ENCODE measurements around the gene XIRP1.
"Not testable (repeated sequence)": the region's sequence is repeated elsewhere in the genome, so short reads cannot be mapped to it uniquely, and the experiment has no call there.

XIRP1 gene, protein sequence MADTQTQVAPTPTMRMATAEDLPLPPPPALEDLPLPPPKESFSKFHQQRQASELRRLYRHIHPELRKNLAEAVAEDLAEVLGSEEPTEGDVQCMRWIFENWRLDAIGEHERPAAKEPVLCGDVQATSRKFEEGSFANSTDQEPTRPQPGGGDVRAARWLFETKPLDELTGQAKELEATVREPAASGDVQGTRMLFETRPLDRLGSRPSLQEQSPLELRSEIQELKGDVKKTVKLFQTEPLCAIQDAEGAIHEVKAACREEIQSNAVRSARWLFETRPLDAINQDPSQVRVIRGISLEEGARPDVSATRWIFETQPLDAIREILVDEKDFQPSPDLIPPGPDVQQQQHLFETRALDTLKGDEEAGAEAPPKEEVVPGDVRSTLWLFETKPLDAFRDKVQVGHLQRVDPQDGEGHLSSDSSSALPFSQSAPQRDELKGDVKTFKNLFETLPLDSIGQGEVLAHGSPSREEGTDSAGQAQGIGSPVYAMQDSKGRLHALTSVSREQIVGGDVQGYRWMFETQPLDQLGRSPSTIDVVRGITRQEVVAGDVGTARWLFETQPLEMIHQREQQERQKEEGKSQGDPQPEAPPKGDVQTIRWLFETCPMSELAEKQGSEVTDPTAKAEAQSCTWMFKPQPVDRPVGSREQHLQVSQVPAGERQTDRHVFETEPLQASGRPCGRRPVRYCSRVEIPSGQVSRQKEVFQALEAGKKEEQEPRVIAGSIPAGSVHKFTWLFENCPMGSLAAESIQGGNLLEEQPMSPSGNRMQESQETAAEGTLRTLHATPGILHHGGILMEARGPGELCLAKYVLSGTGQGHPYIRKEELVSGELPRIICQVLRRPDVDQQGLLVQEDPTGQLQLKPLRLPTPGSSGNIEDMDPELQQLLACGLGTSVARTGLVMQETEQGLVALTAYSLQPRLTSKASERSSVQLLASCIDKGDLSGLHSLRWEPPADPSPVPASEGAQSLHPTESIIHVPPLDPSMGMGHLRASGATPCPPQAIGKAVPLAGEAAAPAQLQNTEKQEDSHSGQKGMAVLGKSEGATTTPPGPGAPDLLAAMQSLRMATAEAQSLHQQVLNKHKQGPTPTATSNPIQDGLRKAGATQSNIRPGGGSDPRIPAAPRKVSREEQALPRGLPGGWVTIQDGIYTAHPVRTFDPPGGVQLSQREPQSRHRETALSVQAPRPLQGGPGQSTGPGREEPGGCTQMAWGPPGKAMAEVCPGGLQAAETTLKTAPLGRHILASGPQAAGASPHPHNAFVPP (N-terminal part only)

DNA sequence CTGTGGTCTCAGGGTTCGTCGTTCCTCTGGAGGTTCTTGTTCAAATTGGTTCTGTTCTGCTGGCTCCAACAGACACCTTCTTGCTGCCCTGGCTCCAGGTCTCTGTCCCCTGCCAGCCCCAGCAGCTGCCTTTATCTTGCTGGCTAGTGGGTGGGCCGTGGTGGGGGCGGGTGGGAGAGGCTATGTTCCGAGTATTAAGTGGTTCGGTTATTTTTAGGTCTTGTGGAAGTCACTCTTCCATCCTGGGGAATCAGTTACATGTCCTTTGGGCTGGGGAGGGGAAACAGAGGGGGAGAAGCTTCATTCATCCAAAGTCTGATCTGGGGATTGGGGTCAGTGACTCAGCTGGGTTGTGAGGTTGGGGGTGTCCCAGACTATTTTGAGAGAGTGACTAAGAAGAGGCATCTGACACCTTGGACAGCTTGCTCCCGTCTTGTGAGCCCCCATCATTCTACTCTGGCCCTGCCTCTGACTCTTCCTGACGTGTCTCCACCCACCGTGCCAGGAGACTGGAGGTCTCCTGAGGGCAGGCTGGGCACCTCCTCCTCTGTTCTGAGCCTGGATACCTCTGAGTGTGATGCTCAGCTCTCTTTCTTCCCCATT lies at the start of gene XIRP1:
Gene XIRP1 (minus strand): TSS at position 106 of the 603 bp plus-strand sequence. CDS start 3,150 bp downstream, outside the sequence.
- no peak for DNase-seq

DNA sequence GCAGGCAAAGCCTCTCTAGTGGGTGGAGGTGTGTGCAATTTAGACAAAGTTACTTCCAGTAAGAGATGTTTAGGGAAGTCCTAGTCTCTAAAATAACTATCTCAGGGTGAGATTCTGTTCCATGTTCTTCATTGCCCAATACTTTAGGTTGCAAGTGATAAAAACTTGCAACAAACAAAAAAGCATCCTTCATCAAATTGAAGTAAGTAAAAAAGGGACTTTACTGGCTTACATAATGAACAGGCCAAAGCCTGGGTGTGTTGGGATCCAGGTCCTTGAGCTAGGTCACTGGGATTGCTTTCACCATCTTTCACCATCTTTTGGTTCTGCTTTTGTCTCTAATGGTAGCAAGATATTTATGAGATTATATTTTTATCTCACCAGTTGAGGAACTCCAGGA lies 49.2 kb upstream of the XIRP1 start:
- DNase-seq: no peak

DNA sequence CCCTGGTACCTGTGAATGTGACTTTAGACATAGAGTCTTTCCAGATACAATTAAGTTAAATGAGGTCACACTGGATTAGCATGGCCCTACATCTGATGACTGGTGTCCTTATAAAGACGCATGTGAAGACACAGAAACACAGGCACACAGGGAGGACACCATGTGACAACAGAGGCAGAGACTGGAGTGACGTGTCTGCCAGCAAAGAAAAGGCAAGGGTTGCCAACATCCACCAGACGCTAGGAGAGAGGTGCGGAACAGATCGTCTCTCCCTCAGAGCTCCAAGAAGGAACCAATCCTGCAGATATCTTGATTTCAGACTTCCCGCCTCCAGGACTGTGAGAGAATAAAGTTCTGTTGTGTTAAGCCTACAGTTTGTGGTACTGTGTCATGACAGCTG lies 44.6 kb upstream of the XIRP1 start:
- no peak for DNase-seq

DNA sequence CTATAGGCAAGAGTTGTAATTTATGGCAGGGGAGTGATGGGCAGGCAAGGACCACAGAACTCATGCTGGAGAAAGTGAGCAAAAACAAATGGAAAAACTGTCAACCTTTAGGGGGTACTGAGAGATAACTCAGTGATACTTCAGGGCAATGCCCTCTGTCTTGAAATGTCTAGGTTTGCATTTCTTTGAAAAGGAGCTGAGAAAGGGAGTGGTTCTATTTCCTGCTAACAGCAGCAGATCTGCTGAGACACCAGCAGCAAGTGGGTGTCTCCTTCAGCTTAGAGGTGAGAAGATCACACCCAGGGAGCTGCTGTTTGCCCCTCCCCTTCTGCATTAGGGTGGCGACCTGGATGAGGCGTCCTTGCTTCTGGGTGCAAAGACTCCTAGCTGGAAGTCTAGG lies 42.3 kb upstream of the XIRP1 start:
- DNase-seq: peak; percentile 61 to 79

DNA sequence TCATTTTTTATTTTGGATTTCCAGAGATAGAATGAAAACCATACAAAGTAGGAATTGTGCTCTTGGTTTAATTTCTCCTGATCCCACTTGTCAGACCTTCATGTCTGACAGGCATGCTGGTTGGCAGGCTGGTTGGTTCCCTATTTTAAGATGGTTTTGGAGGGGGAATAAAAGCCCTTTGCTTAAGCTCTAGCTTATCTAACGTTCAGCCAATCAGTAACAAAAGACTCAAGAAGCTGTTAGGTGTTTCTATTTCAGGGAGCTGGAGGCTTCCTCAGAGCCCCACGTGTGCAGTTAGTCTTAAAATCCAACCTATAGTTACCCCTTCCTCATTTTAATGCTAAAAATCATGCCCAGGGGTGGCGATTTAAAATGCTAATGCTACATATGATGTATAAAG lies 40.5 kb upstream of the XIRP1 start:
- DNase-seq: no peak

DNA sequence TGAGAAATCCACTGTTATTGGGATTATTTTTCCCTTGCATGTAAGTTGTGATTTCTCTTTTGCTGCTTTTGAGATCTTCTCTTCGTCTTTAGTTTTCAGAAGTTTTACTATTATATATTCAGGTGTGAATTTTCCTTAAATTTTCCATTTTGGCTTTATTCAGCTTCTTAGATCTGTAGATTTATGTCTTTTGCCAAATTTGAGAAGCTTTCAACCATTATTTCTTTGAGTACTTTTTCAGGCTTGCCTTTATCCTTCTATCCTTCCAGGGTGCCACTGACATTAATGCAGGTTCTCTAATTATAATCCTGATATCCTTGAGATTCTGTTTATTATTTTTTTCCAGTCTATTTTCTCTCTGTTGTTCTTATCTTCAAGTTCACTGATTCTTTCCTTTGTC lies 38.1 kb upstream of the XIRP1 start:
- DNase-seq: no peak

DNA sequence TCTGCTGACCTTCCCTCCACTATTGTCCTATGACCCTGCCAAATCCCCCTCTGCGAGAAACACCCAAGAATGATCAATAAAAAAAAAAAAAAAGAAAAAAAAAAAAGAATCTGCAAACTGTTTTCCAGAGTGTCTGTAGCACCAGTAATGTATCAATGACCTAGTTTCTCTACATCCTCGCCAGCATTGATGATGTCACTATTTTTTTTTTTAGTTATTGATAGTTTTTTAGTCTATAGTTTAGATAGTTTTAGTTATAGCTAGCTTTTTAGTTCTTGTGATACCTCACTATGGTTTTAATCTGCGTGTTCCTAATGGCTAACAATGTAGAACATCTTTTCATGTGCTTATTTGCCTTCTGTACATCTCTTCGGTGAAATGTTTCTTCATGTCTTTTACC lies 36.1 kb upstream of the XIRP1 start:
- DNase-seq: no peak

DNA sequence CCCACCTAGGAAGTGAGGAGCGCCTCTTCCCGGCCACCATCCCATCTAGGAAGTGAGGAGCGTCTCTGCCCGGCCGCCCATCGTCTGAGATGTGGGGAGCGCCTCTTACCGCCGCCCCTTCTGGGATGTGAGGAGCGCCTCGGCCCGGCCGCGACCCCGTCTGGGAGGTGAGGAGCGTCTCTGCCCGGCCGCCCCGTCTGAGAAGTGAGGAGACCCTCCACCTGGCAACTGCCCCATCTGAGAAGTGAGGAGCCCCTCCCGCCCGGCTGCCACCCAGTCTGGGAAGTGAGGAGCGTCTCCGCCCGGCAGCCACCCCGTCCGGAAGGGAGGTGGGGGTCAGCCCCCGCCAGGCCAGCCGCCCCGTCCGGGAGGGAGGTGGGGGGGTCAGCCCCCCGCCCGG lies 35.2 kb upstream of the XIRP1 start:
- not testable (repeated sequence) for DNase-seq

DNA sequence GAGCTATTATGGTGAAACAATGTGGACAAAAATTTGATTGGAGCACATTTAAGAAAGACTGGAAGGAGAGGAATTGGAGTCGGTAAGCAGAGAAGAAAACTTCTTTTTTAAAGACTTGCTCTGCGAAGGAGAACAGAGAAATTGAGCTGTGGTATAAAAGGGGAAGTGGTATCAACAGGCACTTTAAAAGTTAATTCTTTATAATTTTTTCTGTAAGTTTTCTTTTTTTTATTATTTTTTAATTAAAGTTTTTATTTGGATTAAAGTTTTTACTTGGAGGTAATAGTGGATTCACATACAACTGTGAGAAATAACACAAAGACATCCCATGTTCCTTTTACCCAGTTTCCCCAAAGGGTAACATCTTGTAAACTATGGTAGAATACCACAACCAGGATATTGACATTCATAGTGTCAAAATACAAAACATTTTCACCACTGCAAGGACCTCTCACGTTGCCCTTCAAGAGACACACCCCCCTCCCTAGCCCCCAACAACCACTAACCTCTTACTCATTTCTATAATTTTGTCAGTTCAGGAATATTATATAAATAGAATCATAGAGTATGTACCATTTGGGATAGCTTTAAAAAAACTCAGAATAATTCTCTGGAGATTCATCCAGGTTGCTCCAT lies 33.8 kb upstream of the XIRP1 start:
- DNase-seq: no peak

DNA sequence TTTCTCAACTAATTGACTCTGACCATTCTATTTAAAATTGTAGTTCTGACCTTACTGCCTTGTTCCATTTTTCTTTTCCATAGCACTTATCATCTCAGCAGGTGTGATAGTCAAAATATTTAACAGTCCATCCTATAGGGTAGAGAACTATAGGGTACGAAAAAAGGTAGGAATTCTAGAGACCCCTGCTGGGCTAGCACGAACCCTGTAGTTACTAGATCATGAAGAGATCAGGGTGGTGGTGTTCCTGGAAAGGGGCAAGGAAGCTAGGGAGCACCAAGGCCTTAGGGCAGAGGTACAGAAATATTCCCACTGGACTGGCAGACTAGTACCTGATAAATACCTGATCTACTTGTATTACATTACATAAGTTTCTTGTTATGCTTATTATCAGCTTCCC lies 31.9 kb upstream of the XIRP1 start:
- no peak for DNase-seq

DNA sequence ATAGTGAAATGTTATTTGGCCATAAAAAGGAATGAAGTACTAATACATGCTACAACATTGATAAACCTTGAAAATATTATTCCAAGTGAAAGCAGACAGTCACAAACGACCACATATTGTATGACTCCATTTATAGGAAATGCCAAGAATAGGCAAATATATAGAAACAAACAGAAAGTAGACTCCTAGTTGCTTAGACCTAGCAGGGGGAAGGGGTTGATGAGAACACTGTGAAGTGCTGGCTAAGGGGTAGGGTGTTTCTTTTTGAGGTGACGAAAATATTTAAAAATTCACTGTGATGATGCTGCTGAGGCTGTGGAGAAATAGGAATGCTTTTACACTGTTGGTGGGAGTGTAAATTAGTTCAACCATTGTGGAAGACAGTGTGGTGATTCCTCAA lies 30.5 kb upstream of the XIRP1 start:
- no peak for DNase-seq

DNA sequence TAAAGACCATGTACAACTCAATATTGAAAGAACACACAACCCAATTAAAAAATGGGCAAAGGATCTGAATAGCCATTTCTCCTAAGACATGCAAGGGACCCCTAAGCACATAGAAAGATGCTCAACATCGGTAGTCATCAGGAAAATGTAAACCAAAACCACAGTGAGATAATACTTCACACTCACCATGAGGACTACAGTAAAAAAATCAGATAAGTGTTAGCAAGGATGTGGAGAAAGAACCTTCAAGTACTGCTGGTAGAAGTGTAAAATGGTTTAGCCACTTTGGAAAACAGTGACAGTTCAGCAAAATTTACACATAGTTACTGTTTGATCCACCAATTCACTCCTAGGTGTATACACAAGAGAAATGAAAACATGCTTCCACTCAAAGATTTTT lies 30.1 kb upstream of the XIRP1 start:
- DNase-seq: peak in 1 of 2 donors; percentile 39

DNA sequence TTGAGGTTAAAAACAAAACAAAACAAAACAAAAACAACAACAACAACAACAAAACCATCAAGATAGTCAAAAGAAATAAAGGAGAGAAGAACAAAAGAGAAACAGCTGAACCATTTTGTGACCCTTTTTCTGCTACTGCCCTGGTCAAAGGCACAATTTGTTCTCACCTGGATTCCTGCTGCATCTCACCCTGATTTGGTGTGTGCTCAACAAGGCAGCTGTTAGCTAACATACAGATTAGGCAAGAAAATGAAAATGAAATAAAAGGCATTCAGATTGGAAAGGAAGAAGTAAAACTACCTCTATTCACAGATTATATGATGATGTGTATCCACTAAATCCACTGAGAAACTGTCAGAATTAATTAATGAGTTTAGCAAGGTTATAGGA lies 28.7 kb upstream of the XIRP1 start:
- no peak for DNase-seq

DNA sequence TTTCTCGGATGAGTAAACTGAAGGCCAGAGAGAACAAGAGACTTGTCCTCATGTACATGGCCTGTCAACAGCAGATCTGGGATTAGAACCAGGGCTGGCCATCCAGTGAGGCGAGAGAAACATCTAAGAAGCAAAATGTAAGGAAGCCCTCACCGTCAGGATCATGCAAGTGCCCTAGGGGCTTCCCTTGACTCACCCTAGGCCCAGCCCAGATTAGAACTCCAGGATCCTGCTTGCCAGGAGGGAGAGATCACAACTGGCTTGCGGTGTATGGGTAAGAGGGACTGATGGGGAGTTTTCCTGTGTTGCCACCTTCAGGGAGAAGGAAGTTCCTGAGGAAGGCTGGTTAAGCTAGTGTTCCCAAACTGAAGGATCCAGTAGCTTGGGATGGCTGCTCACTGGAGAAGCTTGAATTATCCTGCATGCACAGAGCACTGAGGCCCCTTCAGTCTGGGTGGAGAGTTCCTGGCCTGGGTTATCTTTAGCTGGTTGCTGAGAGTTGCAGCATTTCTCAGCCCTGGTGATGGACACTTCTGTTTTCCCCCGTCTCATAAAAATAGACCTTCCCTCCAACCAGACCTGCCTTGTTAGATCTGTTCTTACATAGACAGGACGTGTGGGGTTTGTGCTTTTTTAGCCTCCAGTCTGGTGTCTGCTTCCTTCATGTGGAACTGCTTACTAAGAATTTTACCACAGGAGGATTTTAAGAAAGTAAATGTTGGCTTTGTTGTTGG lies 28.2 kb upstream of the XIRP1 start:
- DNase-seq: no peak

DNA sequence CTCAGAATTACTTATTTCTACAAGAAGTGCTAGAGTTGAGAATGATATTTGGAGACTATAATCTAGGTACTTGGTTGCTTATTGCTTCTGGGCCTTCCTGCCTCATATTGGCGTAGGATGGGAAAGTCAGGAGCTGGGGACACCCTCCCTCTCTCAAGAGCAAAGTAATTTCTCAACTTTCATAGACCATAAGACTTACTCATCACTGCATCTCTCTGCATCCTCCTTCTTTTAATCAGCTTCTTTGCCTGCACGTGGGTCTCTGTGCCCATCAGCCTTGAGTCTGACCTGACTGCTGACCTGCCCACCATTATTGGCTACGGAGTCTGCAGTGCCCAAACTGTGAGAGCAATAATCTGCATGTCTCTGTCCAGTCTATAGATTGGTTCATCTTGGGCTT lies 27.3 kb upstream of the XIRP1 start:
- no peak for DNase-seq

DNA sequence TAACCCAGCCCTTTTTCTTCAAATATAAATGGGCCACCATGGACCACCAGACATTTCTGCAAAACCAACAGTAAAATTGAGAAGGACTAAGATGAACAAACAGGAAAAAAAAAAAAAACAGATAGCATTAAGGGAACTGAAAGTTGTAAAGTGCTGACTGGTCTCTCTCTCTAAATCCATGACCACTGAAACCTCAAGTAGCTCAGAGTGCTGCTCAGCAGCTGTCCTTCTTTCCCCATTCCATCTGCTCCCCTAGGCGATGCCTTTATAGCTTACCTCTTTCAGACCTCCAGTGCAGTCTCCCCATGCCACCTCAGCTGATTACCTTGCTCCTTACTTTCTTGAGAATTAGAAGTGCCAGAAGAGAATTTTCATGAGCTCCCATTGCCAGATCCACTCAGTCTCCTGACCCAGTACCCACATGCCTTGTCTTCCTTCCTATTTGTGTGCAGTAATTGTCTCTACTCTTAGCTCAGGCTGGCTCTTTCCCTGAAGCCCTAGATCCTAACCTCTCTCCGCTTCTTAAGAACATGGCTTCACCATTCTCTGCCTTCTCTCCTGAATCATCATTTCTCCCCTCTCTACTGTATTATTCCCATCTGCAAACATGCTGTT lies 23.9 kb upstream of the XIRP1 start:
- peak in 1 of 2 donors; percentile 21 for DNase-seq

DNA sequence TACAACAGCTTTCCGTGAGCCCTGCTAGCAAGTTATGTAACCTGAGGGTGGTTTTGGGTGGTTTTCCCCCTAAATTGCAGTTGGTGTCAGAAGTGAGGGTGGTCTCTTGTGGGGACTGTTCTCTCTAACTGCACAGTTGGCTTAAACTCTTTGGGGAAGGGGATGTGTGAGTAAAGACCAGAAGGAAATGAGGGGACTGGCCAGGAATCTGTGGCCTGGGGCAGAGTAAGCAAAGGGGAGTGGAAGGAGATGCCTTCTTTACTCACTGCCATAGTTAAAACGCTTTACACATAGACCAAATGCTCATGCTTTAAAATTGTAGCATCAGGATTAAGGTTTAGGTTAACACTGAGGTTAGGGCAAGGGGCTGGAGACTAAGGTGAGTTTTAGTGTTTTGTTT lies 21.2 kb upstream of the XIRP1 start:
- no peak for DNase-seq

DNA sequence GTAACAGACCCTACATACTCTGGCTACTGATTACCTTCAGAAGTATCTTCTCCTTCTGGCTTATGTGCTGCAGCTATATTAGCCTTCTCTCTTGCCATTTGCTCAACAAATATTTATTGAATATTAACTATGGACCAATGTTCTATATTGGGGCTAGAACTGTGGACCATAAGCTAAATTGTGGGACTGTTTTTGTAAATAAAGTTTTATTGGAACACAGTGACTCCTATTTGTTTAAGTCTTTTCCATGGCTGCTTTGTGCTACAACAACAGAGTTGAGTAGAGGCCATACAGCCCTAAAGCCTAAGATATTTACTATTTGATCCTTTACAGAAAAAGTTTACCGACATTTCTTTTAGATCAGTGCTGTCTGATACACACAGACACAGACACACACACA lies 20.3 kb upstream of the XIRP1 start:
- no peak for DNase-seq

DNA sequence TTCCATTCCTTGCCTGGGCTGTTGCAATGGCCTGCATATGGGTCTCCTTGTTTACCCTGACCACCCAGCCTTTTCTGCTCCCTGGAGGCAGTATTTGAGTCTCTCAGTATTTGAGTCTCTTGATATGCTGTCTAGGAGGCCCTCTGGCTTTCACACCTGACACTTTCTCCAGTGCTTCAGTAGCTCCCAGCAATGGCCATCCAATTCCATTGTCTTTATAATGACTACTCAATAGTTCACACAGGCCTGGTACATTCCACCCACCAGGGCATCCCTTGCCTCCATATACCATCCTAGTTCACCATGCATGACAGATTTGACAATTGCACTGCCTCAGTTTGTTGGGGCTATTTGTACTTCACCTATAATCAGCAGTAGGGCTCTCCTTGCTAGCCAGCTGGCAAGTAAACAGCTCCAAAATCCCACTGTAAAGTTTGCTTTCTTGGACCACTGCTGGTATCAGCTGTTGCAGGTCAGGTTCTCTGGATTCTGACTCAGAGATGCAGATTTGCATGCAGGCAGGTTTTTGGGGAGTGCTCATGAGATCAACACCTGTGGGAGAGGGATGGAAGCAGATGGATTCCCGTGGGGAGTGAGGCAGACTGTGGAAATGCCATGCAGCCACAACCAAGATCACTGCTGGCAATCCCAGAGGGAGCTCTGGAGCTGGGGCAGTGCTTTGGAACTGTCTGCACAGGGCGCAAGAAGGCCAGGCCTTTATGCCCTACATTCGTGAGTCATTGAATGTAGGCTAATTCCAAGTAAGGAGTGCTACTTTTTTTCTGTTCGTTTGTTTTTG lies 19.1 kb upstream of the XIRP1 start:
- DNase-seq: no peak

DNA sequence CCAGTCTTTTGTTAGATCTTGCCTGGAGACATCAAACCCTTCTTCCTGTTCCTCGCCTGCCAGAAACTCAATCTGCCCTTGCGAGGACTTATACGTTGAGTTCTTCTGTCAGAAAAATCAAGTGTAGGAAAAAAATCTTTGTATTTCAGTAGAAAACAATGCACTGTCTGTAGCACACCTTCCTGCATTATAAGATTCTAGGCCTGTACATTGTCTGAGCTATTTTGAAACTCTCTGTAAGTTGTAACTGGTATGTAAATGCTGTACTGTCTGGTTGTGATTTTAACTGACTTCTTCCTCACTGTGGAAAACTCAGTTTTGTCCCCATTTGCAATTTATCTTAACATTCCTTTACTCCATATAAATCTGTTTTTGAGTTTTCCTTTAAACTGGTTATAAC lies 17.7 kb upstream of the XIRP1 start:
- DNase-seq: no peak
